Measurements from ENCODE around the gene GRIK5.
A peak's percentile ranks its signal among the peaks of the same experiment; 100 is the strongest.

GRIK5 gene

GRCh38 chr19:42075616-42076379 is 5.8 kb upstream of the GRIK5 start, which contains the start of gene ZNF574:
Gene ZNF574 (plus strand): TSS chr19:42076166. CDS start chr19:42078607, 2,441 bp downstream.
- peak; percentile 99 for DNase-seq (ENCODE audit: low spot score)

DNA sequence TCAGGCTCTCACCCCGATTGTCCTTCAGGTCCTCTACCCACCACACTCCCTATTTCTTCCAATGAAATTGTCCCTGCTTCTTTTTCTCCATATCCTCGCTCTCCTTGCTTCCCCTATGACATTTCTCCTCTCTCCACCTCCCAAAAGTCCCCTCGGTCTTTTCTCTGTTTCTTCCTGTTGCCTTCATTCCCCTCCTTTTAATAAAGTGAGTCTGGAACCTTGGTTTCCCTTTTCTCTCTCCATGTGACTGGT is 5.3 kb upstream of the GRIK5 start:
- no peak for DNase-seq (ENCODE audit: low spot score)

GRCh38 chr19:42074513-42075363 is 4.7 kb upstream of the GRIK5 start:
- peak; percentile 24 for DNase-seq (ENCODE audit: low spot score)

DNA sequence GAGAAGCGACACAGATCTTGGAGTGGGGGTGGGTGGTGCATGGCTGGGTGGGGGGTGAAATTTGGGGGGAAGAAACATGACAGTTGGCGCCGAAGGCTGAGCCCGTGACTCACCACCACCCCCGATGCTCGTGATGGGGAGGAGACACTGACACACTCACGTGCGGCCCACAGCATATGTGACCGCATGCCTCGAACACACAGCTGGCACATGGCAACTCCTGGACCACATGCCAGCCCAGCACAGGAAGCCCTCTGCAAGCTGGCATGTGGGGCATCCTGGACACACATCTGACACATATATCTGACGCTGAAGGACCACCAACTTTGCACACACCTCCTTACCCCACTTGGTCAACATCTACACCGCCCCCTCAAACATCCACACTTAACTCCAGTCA is 1.2 kb upstream of the GRIK5 start:
- DNase-seq (ENCODE audit: low spot score) = no peak

- DNase-seq (ENCODE audit: low spot score) = no peak
Observed at GRCh38 chr19:42068756-42069571, 1.0 kb downstream of the GRIK5 start.

DNA sequence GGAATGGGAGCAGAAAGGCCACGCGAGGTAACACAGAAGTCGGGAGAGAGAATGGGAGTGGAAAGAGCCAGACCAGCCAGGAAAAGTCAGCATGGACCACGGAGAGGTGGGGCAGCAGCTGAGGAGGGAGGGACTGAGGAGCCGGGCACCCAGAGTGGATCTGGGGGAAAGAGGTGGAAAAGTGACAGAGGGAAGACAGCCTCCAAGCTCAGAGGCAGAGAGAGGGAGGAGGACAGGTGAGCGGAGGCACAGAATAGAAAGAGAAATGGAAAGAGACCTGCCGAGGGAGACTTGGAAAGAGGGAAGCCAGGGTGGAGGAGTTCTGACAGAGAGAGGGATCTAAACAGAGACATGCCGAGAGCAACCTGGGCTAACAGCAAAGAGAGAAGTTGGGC is 1.6 kb downstream of the GRIK5 start:
- no peak for DNase-seq (ENCODE audit: low spot score)

- DNase-seq (ENCODE audit: low spot score) = no peak
Observed at GRCh38 chr19:42067315-42067888, 2.6 kb downstream of the GRIK5 start.

DNA sequence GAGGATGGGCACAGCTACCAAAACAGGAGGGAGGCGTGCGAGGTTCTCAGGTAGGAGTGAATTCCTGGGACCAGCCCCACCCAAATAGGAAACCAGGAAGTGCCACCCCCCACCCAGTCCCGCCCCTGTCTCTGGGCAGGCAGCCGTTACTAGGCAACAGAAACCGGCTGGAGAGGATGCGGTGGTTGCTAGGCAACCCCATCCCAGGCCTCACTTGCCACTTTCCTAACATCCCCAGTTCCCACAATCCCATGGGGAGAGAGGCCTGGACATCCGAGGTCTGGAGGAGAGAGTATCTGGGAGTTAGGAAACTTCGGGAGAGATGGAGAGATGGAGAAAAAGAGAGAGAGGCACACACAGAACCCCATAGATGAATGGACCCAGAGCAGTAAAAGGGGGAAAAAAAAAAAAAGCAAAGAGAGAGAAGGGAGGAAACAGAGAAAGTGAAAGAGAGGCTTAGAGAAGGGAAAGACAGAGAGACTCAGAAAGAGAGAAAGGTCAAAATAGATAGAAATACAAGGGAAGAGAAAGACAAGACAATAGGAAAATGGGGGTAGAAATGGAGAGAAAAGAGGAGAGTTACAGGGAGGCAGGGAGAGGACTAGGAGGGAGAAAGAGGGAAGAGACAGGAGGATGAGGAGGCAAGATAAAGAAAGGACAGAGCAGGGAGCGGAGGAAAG is 3.8 kb downstream of the GRIK5 start:
- DNase-seq (ENCODE audit: low spot score) = peak; percentile 78

DNA sequence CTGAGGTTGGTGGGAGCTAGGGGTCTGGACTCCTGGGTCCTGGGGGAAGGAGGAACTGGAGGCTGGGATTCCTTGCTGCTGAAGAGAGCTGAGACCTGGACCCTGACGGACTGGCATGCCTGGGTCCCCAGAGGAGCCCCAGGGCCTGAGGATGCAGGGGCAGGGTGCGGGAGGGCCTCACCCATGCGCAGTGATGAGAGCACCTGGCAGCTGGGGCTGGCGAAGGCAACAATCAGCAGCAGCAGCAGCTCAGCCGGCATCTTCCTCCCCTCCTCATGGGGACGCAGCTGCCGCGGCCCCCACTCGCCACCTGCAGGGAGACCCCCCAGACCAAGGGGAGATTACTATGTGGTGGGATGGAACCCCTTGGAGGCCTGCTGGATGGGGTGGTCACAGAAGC is 4.5 kb downstream of the GRIK5 start:
- no peak for DNase-seq (ENCODE audit: low spot score)

DNA sequence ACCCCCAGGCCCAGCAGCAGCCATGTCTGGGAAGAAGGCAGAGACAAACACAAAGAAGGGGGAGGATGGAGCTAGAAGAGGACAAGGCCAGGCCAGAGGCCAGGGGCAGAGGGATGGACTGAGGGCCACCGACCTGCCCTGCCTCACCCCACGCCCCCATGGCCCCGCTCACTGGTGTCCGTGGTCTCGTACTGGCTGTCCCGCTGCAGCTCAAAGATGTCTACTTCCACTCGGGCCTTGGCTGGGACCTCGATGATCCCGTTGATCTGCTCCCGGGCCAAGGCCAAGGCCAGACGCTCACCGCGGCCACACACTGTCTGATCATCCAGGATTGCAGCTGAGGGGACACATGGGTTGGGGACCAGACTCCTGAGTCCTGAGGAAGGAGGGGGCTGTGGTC is 5.0 kb downstream of the GRIK5 start:
- DNase-seq (ENCODE audit: low spot score) = no peak

DNA sequence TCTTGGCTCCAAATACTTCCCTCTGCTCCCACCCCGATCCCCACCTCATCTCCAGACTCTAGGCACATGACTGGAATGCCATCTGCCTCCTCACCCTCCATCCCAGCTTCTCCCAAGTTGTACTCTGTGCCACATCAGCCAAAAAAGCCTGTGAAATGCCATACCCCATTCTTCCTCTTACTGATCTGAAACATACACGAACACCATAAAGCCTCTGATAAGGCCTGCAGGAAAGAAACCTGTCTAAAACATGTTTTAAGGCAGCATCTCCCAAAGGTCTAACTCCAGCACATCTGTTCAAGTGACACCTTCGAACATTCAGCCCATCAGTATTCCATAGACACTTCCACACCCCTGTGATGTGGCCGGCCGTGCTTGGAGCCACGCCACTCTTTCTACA is 5.6 kb downstream of the GRIK5 start:
- no peak for DNase-seq (ENCODE audit: low spot score)

- DNase-seq (ENCODE audit: low spot score) = no peak
Observed at GRCh38 chr19:42062381-42062780, 7.6 kb downstream of the GRIK5 start.

DNA sequence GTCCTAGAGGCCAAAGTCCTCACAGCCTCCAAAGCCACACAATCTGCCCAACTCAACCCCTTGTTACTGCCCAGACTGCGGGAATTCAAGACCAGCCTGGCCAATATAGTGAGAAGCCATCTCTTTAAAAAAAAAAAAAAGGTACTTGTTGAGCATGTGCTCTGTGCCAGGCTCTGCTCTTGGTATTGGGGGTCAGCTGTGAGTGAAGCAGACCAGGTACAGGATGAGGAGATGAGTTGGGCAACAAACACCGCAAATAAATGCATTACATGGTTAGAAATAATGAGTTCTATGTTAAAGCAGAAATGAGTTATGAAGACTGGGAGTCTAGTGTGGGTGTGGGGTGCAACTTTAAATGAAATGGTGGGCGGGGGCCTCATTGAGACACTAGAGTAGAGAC is 9.9 kb downstream of the GRIK5 start:
- no peak for DNase-seq (ENCODE audit: low spot score)

- no peak for DNase-seq (ENCODE audit: low spot score)
Observed at GRCh38 chr19:42059196-42059595, 10.8 kb downstream of the GRIK5 start.

- no peak for DNase-seq (ENCODE audit: low spot score)
Observed at GRCh38 chr19:42057846-42058245, 12.2 kb downstream of the GRIK5 start.

GRCh38 chr19:42054205-42054604 is 15.8 kb downstream of the GRIK5 start:
- DNase-seq (ENCODE audit: low spot score) = no peak

DNA sequence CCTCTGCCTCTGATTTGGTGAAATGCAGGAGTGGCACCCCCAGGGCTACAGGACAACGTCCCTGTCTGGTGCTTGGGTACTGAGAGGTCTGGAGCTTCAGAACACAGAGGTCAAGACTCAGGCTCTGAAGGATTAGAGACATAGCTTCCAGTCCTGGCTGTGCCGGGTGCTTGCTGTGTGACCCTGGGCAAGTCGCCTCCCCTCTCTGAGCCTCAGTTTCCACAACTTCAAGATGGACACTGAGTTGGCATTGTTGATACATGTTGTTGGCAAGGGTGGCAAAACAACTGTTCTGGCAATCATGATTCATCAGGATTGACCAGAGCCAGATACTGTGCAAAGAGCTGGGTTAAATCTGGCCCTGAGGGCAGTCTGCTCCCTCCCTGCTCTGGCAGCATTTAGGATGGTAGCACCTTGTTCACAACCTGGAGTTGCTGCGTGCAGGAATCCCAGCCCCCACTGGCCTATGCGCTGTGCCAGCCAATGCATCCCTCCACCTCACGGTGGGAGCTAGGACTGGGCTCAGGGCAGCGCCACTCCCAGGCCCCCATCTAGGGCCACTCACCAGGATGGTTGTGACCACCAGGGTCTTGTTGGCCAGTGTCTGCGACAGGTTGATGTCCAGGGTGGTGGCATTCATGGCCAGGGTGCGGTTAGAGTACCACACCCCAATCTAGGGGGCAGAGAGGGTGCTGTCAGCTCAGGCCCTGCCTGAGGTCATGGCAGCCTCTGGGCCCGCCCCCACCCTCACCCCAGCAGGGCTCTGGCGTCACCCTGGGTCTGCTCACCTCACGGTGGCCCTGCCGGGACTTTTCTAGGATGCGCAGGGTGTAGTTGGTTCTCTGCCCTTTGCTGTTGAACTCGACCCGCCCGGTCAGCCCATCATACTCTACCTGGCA is 16.7 kb downstream of the GRIK5 start:
- DNase-seq (ENCODE audit: low spot score) = no peak

DNA sequence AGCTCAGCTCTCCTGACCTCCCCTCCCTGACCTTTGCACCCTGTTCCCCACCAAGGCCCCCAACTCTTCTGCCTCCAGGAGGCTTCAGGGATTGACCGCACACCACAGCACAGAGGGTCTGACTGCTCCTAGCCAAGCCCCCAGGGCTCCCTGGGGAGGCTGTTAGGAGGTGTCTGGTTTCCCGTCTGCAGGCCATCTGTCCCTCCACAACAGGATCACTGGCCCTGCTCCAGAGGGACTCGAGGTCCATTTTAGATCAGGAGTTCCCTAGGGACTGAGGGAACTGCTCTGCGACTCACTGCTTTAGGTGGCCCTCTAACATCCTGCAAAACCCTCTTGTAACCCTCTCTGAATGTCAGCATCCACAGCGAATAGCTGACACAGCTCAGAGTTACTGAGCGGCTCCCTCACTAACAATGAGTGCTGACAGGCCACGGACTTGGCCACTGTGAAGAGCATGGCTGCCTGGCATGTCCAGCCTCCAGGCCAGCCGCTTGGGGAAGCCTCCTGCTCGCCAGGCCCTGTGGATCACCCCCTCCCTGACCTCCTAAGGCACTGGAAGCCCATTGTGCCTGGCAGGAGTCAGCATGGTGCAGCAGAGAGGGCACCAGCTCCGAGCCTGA is 17.7 kb downstream of the GRIK5 start:
- no peak for DNase-seq (ENCODE audit: low spot score)

DNA sequence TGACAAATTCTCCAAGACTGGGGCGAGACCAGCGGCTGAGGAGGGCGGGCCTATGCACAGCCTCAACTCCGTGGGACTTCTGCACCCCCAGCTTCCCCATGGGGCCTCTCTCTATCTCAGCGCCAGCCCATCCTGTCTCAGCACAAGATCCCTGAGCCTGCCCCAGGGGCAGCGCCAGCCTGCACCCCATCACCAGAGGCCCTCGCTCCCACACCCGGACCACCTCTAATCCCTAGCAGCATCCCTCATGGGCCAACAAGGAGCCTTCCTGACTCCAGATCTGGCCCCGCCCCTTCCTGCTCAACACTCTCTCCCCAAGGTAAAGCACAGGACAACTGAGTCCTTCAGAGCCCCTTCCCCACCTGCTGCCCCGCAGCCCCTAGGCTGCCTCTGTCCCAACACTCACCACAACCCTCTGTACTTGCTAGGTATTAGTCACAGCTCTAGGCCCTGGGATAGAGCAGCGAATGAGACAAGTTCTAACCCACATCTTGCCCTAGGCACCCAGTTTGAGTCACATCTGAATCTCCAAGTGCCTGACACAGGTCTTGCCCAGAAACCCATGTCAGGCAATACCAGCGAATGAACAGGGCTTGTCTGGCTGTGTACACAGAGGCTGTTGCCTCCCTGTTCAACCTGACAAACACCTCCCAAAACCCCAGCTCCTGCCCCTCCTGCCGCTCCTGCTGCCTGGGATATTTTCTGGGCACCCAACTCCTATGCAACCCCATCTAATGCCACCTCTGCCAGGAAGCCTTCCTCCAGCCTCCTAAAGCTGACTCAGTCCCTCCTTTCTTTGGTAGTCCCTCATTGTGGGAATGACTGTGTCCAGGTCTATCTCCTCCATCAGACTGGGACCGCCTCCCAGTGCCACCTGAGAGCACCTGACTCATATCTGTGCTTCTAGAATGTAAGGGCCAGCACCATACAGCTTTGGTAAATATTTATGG is 18.6 kb downstream of the GRIK5 start:
- DNase-seq (ENCODE audit: low spot score) = no peak

All from Ammon's horn (tissue), 1 donor.